NCI-H510A (cell line): Measurements from ENCODE around the gene CHMP6.

Experiments used
- DNase-seq: peaks from one replicate; lab custom pipeline; 2025; lab: John Stamatoyannopoulos, UW

The CHMP6 gene

DNA sequence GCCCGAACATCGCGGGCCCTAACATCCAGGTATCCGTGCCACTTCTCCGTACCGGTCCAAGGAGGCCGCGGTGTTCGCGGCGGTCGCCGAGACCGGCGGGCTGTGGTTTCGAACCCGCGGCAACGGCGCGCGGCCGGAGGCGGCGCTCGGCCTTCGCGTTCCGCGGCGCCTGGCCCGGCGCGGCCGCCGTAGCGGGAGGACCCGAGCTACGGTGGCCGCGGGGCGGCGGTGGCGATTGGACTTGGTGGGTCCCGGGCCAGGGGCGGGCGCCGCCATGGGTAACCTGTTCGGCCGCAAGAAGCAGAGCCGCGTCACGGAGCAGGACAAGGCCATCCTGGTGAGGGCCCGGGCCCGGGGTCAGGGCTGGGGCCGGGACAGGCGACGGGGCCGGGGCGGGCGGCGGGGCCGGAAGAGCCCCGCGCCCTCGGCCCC lies at the start of gene CHMP6:
Gene CHMP6, plus strand, starts transcription at position 197 of the 432 bp plus-strand sequence. Its CDS starts 78 bp downstream, at position 275.
- DNase-seq: peak; percentile 65

DNA sequence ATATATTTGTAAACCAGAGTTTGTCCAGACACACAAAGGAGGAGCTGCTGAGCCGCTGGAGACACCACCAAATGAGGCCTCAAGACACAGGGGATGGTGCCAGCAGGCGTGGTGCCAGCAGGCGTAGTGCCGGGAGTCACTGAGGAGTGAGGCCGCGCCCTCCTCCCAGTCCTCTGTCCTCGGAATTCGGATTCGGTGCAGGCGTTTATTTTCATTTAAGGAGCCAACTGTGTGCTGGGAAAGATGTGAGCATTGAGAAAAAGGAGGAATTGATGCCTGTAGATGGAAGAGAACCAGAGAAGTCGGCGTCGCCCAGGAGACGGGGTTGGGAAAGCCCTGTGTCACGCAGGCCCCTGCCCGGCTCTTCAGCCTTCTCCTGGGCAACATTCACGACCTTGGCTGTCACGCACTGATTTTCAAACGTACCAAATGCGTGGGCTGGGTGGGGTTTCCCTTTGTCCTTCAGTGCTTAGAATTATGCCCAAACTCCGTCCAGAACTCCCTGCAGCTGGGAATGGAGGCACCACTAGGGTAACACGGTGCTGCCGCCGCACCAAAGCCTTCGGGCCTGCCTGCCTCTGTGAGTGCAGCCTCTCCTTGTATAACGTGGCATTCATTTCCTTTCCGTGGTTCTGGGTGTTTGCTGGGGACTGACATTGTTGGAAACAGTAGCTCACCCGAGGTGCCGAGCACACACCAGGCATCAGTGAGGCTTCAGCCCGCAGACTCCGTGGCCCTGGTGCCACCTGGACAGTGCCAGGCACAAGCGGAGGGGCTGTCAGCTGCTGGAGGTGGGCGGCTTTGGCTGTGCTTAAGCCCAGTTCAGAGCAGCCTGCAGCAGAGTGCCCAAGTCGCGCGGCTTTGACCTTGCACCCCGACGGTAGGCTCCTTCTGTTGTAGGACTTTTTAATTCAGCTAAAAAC lies 49.0 kb upstream of the CHMP6 start:
- no peak for DNase-seq

DNA sequence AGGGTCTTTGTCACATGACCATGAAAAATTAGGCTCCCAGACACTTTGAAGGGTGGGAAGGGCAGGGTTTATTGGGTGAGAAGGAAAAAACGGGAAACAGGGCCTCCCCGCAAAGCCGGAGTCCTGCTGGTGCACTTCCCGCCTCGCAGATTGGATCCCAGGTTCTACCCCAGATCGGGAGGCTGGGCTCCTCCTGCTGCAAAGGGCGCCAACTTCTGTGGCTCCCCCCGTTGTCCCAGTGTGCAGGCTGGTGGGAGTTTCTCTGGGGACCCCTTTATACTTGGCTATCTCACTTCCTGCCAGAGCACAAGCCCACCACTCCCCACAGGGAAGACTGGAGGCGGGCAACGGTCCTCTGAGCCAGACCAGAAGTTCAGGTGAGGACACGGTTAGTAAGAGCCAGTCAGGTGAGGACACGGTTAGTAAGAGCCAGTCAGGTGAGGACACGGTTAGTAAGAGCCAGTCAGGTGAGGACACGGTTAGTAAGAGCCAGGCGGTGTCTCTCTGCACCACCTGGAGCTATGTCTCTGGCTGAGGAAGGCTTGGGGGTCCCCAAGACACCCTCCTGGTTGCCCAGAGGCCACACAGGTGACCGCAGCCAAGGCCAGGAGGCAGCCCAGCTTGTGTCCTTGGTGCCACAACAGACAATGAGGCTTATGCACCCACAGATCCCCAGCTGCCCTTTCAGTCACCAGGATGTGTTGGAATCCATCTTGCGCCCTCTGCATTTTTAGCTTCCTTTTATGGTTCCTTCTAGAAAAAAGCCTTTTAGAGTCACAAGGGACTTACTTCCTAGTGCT lies 48.1 kb upstream of the CHMP6 start:
- no peak for DNase-seq

DNA sequence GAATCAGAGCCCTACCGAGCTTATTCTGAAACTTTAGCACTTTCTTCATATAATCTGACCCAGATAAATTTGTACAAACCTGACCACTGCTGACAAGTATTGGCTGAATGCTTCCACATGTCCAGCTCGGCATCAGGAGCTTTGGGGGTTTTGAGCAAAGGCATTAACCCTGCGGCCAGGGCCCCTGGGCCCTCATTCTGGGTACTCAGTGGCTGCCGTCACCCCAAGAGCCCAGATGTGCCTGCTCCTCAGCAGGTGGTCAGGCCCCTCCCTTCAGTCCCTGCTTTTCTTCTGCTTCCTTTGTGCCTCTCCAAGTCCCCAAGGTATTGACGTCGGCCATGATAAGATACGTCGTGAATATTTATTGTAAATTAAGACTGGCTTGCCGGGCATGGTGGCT lies 47.3 kb upstream of the CHMP6 start:
- no peak for DNase-seq

DNA sequence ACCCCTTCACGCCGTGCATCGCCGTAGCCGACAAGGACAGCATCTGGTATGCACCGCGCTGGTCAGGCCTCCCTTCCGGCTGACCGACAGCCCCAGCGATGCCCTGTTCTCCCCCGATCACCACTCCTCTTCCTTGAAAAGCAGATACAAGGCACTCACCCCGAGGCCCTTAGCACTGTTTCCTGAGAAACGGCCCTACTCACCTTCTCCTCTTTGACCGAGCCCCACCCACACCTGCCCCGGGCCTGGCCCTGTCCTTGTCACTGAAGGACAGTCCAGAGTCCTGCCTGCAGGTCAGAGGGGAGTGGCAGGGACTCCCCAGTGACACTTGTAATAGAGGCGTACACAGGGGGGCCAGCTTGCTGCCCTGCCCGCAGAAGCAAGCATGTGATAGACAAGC lies 45.9 kb upstream of the CHMP6 start:
- no peak for DNase-seq

DNA sequence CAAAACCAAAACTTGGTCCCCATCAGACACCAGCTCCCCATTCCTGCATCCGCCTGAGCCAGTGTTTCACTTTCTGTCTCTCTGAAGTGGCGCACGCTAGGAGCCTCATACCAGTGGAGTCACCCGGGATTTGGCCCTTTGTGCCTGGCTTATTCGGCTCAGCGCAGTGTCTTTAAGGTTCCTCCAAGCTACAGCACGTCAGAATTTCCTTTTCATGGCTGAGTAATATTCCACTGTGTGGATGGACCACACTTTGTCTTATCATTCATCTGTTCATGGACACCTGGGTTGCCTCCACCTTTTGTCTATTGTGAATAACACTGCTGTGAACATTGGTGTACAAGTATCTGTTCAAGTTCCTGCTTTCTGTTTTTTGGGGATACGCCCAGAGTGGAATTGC lies 45.2 kb upstream of the CHMP6 start:
- DNase-seq: no peak

DNA sequence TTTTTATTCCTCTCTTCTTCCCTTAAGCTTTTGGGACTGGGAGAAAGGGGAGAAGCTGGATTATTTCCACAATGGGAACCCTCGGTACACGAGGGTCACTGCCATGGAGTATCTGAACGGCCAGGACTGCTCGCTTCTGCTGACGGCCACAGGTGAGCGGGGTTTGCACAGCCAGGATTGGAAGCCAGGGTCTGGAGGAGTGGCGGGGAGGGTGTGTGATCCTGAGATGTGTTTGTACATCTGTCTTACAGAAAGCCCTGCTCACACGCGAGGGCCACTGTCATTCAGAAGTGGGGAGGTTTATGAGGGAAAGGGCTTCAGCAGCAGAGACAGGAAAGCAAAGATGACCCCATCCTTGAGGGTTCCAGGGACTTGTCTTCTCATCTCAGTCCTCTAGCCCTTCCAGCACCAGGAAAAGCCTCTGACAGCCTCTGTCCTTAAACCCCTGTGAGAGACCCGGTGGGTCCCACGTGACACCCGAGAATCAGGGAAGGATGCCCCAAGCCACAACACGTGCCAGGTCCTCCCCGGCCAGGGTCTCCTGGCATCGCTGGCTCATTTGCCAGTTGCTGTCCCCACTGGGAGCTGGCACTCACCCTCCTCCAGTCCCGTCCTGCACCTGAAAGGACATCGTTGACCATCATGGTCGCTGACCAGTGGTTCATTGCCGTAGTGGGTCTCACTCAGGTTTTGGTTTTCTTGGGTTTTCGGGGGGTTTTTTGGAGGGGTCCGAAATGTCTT lies 44.3 kb upstream of the CHMP6 start:
- DNase-seq: no peak

DNA sequence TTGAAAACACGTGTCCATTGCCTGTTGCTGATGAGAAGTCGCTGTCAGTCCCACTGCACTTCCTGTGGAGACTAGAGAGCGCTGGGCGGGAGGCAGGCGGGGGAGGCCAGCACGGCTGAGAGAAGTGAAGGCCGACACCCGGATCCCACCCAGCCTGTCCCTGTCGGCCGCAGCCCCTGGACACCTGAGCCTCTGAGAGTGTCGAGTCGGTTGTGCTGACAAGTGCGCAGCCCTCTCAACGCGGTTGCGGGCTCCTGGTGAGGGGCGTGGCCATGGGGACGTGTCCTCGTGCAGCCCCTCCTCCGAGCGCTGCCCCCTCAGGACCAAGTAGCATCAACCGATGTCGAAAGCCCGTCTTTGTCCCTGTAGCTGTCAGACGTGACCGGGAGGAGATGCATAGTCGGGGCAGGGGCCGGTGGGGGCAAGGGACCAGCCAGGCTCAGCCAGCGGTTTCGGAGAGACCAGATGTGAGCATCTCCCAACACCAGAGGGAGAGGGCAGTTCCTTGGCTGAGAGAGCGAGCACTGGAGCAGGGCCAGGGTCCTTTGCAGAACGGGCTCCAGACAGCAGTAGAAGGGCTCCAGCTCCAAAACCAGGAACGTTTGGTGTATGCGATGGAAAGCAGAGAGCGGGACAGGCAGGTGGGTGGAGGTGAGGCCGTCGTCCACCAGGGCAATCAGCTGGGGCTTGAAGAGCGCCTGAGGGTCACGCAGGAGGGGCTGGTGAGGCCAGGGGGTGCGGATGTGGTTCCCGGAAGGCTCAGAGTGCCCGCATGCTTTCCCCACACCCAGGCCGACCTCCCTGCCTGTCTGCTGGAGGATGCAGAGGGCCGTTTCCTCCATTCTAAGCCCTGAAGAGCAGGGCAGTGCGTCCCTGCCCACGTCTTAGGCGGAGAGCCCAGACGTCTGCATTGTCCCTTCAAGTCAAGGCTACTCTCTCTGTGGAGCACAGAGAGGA lies 43.3 kb upstream of the CHMP6 start:
- no peak for DNase-seq

DNA sequence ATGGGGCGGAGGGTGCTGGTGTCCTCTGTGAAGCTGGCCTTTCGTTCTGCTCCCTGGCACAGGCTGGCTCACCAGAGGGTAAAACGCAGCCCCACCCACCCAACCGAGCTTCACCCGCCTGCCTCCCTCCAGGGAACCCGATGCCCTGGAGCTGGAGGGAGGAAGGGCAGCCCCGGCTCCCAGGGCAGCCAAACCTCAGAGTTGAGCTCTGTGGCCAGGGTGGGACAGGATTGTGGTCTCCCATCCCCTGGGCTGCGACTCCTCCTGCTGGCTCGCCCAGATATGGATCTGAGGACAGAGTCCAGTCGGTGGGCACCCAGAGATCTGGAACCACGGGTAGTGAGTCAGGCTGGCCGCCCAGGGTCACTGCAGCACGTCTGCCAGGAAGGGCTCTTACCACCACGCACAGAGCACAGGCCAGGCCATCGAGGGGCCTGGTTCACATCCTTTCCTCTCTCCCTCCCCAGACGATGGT lies 42.6 kb upstream of the CHMP6 start:
- no peak for DNase-seq

DNA sequence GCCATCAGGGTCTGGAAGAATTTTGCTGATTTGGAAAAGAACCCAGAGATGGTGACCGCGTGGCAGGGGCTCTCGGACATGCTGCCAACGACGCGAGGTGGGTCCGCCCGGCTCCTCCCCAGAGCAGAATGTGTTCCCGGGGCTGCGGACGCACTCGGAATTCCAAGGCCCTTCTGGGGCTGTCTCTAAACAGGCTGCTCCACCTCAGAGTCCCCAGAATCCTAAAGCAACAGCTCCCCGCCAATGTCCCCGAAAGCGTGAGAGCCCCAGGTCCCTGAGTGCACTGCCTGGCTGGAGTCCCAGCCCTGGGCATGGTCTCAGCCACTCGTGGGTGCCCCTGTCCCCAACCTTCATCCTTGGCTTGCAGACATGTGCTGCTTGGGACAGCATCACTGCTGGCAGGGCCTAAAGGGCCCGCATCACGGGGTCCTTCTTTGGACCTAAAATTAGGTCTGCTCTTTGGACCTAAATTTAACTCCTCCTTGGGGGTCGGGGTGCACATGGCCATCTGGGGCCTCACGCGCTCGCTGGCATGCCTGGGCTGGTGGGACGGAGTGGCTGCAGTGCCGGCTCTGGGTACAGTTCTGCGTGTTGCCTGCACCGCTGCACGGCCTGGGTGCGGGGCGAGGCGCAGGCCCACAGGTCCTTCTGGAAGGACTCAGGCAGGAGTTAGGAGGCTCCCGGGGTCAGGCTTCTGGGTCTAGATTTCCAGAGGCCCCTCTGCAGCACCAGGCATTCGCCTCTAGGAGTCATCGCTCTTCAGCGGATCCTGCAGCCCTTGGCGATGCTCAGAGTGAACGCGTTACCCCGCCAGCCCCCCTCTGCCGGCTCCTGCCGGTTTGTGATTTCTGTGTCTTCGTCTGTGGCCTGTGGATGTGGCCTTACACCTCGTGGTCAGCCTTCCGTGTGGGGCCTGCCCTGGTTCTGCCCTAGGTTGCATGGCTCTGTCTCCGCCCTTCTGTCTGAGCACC lies 41.9 kb upstream of the CHMP6 start:
- no peak for DNase-seq

DNA sequence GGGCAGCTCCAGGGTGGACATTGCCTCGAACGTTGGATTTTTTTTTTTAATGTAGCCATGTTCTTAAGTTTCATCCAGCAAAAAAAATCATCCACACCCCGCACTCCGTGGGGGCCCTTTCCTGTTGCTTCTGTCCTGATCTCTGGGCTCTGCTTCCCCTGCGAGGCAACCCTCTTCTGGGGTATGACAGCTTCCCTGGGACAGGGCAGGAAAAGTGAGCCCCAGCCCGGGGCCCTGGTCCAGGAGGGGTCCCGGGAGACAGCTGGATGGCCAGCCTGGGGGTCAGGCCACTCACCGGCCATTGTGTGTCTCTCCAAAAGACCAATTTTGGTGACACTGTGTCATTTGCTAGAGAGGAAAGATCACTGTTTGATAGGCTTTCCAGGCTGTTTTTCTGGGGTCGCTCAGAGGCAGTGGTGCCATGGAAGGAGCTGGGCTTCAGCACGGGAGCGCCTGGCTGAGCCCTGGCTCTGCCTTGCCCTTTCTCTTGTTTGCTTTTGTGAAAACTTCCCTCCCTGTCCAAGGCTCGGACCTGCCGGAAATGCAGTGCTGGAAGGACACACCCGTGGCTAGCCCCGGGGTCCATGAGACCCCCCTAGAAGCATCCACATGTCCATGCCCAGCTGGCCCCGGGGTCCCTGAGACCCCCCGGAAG lies 41.0 kb upstream of the CHMP6 start:
- DNase-seq: no peak

DNA sequence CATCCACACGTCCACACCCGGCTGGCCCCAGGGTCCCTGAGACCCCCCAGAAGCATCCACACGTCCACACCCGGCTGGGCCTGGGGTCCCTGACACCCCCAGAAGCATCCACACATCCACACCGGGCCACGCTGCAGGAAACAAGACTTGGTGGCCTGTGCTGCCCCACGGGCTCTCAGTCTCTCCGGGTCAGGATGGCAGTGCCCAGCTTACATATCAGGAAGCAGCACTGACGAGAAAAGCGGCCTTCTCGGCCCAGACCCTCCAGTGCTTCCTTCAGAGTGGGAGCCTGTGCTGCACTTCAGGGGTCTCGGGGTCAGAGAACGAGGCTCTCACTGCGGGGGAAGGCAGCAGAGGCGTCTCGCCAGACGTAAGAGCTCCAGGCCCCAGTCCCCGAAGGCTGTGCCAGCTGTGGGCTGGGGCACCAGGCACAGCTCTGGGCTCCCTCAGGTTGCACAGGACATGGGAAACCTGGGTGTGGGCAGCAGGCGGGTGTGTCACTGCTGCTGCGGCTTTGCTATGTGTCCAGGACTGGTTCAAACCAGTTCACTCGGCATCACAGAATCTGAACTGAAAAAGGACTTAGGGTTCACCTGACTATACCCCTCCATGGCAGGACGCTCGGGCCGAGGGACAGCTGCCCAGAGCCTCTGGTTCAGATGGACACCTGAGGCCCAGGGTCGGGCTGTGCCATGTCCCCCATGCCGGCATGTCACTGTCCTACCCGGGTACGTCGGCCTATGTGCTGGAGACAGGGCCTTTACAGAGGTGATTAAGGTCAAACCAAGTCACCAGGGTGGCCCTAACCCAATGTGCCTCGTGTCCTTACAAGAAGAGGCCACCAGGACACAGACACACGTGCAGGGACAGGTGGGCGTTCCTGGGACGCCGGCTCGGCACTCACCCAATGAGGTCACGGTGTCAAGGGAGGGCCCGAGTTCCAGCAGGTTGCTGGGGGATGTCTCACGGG lies 40.2 kb upstream of the CHMP6 start:
- no peak for DNase-seq

DNA sequence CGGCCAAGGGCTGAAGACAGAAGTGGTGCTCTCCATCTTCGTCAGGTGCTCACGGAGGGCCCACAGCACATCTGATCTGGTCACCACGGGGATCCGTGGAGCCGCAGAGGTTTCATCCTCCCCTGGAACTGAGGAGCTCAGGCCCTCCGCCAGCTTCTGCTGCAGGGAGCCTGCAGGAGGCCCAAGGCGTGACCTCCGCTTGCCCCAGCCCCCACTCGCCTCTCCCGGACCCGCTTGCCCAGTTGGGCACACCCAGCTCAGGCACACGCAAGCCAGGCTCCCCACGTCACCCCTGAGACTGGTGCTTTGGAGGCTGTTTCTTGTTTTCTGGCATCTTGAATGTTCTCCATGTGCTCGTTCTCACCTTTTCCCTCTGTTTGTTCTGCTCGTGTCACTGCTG lies 39.4 kb upstream of the CHMP6 start:
- no peak for DNase-seq

DNA sequence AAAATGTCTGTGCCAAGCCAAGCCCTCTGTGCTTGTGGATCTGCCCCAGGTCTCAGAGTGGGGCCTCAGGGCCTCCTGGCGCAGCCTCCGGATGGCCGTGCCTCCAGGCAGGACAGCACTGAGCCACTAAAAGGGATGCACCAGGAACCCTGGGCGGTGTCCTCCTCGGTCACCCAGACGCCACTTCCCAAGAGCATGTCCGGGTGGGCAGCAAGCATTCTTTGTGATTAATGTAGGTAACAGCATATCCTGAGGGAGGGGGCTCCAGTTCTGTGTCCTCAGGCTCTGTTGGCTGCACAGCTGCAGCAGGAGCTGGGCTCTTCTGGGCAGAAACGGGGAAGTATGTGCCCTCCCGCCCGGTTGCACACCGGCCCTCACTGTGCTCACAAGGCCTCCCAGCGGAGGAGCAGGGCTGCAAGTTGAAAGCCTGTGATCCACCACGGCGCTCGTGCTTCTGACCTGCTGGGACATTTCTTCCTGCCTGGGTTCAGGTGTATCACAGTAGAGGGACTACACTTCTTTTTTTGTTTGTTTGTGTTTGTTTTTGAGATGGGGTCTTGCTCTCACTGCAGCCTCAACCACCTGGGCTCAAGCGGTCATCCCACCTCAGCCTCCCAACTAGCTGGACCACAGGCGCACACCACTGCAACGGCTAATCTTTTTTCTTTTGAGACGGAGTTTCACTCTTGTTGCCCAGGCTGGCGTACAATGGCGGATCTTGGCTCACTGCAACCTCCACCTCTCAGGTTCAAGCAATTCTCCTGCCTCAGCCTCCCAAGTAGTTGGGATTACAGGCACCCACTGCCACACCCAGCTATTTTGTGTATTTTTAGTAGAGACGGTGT lies 37.9 kb upstream of the CHMP6 start:
- DNase-seq: no peak

DNA sequence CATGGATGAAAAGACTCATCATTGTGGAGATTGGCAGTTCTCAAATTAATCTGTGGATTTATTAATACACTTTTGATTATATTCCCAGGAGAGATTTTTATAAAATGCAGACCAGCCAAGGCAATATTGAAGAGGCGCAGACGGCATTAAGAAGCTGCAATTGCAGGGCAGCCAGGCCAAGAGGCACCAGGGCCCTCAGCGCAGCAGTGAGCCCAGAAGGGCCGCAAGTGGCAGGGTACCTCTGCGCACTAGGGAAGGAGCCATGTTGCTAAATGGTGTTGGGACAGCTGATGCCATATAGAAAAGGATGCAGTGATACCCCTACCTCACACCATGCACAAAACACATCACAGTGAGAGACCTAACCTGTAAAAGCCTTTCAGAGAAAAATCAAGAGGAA lies 36.6 kb upstream of the CHMP6 start:
- DNase-seq: no peak

DNA sequence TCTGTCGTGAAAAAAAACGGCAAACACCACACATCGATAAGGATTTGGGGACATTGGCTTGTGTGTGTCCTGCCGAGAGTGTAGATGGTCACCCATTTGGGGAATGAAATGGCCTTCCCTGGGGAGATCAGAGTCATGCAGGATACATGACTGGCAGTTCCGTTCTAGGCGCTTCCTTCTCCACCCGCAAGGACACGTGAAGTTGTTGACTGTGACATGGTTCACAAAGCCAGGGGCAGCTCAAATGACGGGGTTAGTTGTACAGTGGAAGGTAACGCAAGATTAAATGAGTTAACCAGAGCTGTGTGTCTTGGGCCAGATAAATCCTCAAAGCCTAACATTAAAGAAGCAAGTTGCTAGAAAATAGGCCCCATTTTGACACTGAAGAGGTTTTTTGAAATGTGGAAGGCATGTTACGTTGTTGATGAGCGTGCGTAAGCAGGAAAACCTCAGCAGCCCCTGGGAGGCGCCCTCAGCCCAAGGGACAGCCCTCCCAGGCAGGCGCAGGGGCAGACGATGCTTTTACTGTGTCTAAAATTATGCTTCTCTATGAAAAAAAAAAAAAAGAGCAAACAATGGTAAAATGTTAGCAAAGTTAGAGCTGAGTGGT lies 35.9 kb upstream of the CHMP6 start:
- DNase-seq: no peak
